ENCODE results near the gene BASP1.
"Not testable (repeated sequence)": the region's sequence is repeated elsewhere in the genome, so short reads cannot be mapped to it uniquely, and the experiment has no call there.

Gene BASP1

DNA sequence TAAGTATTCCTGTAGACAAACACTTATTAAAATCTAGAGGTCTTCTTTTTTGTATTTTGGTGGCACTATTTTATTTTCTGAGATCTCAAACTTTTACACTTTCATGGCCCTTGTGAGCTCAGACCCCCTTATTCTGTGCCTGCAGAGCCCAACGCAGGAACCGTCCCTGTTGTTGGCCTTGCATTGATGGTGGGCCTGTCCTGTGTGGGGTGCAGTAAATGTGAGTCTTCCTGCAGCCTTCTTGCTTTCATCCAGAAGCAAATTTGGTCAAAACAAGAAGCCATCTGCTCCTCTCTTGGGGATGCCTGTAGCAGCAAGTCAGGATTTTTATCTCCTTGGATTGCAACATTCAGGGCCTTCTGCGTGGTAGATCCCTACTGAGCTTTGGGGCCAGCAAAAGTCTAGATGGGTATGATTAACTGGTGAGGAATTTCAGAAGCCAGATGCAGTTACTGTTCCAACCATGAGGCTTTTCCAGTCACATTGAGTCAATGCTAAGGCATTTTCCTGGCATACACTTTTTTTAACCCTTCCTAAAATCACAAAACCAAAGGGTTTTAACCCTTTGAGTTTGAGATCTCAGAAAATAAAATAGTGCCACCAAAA lies 31.7 kb downstream of the BASP1 start:
- peak; percentile 99 for DNase-seq (ENCODE audit: low read depth)
- H3K4me3 ChIP-seq (ENCODE audit: low read depth, low read length) = no peak overlapping the region
- TF ChIP-seq, protein P1, sequence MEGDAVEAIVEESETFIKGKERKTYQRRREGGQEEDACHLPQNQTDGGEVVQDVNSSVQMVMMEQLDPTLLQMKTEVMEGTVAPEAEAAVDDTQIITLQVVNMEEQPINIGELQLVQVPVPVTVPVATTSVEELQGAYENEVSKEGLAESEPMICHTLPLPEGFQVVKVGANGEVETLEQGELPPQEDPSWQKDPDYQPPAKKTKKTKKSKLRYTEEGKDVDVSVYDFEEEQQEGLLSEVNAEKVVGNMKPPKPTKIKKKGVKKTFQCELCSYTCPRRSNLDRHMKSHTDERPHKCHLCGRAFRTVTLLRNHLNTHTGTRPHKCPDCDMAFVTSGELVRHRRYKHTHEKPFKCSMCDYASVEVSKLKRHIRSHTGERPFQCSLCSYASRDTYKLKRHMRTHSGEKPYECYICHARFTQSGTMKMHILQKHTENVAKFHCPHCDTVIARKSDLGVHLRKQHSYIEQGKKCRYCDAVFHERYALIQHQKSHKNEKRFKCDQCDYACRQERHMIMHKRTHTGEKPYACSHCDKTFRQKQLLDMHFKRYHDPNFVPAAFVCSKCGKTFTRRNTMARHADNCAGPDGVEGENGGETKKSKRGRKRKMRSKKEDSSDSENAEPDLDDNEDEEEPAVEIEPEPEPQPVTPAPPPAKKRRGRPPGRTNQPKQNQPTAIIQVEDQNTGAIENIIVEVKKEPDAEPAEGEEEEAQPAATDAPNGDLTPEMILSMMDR (conservative IDR thresholded peaks at IDR 0.05; ENCODE audit: low read depth, low read length) = peak; percentile 21

DNA sequence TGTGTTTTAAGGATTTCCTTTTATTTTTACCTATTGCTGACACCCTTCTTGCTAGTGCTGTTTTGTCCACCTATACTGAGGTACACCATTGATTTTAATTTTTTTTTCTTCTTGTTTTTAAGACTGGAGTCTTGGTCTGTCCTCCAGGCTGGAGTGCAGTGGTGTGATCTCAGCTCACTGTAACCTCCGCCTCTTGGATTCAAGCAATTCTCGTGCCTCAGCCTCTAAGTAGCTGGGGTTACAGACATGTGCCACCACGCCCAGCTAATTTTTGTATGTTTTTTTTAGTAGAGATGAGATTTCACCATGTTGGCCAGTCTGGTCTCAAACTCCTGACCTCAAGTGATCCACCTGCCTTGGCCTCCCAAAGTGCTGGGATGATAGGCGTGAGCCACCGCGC lies 32.4 kb downstream of the BASP1 start:
- H3K4me3 ChIP-seq (ENCODE audit: low read depth, low read length) = not testable (repeated sequence)
- peak; percentile 62 for DNase-seq (ENCODE audit: low read depth)

DNA sequence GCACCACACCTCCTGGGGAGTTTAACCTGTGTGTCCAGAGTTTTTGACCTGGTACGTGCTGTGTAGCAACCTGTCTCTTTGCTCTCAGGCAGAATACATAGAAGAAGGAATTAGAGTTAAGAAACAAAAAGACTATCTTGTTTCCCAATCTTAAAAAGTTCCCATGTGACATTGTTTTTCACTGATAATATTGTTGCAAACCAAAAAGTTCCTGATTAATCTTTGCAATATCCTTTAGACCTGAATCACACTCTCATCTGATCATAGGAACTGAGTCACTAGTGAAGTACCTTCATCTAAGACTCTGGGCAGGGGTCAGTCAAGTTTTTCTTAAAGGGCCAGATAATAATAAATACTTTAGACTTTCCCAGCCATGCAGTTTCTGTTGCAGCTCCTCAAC lies 35.1 kb downstream of the BASP1 start:
- H3K4me3 ChIP-seq (ENCODE audit: low read depth, low read length) = no peak overlapping the region
- TF ChIP-seq, protein P1 (conservative IDR thresholded peaks at IDR 0.05; ENCODE audit: low read depth, low read length) = no peak
- peak; percentile 50 for DNase-seq (ENCODE audit: low read depth)

DNA sequence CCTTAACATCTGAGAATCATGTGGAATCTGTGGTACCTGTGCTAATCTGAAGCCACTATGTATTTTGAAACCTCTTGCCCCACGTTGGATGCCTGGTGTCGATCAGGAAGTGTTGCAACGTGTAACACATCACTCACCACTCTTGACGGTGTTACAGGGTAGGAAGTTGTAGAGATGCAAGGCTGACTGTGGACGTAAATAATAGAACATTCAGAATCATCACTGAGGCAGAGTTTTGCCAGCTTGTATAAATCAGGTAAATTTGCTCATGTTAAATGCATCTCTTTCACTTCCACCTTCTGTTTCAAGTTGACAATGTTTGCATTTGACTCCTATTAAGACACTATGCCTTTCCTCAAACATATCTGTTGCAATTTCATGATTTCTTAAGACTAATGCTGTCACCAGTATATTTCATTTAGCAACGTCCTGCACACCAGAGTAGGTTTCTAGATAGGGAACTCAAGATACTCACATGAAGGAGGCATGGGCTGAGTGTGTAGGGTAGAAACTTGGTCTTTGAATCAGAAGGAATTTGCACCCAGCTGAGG lies 38.1 kb downstream of the BASP1 start:
- no peak overlapping the region for H3K4me3 ChIP-seq (ENCODE audit: low read depth, low read length)
- peak; percentile 68 for DNase-seq (ENCODE audit: low read depth)
- TF ChIP-seq, protein P1 (conservative IDR thresholded peaks at IDR 0.05; ENCODE audit: low read depth, low read length) = no peak

DNA sequence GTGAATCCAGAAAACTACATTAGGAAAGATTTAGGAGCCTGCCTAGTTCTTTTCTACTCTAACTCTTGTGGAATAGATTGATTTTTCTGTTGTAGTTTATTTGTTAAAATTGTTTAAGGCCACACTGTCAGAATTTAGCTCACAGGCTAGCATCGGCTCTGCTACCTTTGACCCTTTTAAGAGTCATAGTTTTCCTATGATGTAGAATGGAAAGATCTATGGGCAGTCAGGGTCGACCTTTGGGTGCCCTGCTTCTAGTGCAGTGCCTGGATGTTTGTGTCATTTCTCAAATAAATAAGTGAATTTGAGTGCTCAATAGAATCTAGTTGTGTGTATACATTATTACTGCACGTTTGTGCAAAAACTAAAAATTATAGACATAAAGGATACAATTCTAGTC lies 38.7 kb downstream of the BASP1 start:
- DNase-seq (ENCODE audit: low read depth) = no peak
- TF ChIP-seq, protein P1 (conservative IDR thresholded peaks at IDR 0.05; ENCODE audit: low read depth, low read length) = no peak
- no peak overlapping the region for H3K4me3 ChIP-seq (ENCODE audit: low read depth, low read length)

DNA sequence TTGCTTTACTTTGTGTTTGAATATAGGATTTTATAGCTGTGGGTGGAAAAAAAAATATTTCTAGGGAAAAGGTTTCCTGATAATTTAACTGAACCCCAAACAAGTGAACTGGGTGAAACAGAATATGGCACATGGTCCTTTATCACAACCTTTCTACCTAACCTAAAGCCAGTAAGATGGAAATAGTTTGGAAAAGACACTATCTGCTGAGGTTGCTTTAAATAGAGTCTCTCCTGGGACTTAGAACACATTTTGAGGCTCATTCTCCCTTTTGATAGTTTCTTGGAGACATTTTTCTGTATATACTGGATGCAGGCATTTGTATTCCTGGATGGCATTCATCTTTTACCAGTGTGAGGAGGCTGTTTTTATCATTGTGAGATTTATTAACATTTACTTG lies 39.4 kb downstream of the BASP1 start:
- H3K4me3 ChIP-seq (ENCODE audit: low read depth, low read length) = no peak overlapping the region
- DNase-seq (ENCODE audit: low read depth) = no peak

DNA sequence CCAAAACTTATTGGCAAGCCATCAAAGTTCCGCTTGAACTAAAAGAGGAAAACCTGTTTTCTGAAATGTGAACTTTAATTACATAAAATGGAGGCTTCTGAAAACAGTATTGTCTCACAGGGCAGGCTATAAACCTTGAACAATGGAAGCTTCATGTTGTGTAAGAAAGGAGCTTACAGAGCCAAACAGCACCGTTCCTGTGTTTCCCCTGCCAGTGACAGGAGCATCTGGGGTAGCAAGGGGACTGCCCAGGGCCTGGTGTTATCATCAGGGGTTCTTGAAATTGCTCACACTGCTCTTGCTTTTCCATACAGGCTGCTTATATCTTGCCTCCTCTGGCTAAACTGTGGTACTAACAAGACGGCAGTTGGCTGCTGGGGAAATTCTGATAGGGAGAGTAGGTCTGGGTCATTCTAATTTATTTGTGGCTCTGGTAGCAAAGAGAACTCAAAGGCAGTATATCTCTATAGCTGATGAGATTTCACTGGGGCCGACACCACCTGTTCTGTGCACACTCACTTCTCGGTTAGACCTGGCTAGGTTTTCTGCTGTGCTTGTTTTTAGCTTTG lies 40.4 kb downstream of the BASP1 start:
- no peak overlapping the region for H3K4me3 ChIP-seq (ENCODE audit: low read depth, low read length)
- peak; percentile 50 for DNase-seq (ENCODE audit: low read depth)
- TF ChIP-seq, protein P1 (conservative IDR thresholded peaks at IDR 0.05; ENCODE audit: low read depth, low read length) = peak; percentile 32

More for the DNA sequence above, 39.4 kb downstream of the BASP1 start:
- TF ChIP-seq, protein P1 (conservative IDR thresholded peaks at IDR 0.05; ENCODE audit: low read depth, low read length) = no peak

Data from choroid plexus epithelial cell (primary cell).